HG02970 (cell line): ENCODE measurements around the gene RMDN3.

ENCODE experiments used
- ATAC-seq: cut with Tn5 transposase; IDR thresholded peaks from one replicate; pipeline ENCODE4 v1.9.1; 2021; ENCODE audit warnings: mild to moderate bottlenecking, moderate library complexity, moderate number of reproducible peaks; ENCODE audit not compliant: unreplicated experiment, low FRiP score

The RMDN3 gene

GRCh38 chr15:40773496-40773895 is 18.4 kb upstream of the RMDN3 start:
- ATAC-seq, result no peak

DNA sequence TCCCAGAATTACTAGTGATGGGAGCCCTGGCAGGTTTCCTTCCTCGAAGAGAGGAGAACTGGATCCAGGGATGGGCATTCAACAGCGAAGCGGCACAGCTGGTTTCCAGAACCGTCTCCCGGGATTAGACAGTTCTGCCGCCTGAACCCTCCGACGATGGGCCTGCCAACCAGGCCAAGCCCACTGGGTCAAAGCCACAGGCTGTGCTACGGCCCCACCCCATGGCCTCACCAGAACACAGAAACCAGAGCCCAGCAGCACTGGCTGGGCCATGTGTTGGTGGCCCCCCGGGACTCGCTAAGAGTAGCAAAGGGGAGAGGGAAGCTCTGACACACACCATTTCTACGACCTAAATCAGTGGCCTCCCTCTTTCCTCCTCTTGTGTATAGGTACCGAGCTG is 17.0 kb upstream of the RMDN3 start:
- ATAC-seq, result no peak

DNA sequence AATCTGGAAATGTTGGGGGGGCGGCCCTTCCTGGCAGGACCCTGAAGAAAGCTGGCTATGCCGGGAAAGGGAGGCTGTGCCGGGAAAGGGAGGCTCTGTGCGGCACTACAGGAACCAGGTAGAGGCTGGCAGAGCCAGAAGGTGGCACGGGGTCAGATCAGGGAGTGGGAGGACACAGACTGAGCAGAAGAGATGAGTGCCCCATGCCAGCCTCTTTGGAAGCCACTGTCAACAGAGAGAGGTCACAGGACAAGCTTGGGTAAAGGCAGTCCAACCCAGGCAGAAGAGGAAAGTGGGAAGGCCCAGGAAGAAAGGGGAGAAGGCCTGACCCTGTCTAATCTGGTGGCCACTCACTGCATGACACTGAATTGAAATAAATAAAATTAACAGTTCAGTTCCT is 16.2 kb upstream of the RMDN3 start:
- no peak for ATAC-seq

GRCh38 chr15:40770147-40770721 is 15.2 kb upstream of the RMDN3 start:
- no peak for ATAC-seq

GRCh38 chr15:40769274-40770146 is 14.5 kb upstream of the RMDN3 start, which contains the start of gene C15orf62:
Gene C15orf62 (plus strand): TSS chr15:40769980. CDS start chr15:40770496, 516 bp downstream.
- ATAC-seq, result no peak

- ATAC-seq, result no peak
These were observed 13.6 kb upstream of the RMDN3 start for GRCh38 chr15:40768521-40769273.

DNA sequence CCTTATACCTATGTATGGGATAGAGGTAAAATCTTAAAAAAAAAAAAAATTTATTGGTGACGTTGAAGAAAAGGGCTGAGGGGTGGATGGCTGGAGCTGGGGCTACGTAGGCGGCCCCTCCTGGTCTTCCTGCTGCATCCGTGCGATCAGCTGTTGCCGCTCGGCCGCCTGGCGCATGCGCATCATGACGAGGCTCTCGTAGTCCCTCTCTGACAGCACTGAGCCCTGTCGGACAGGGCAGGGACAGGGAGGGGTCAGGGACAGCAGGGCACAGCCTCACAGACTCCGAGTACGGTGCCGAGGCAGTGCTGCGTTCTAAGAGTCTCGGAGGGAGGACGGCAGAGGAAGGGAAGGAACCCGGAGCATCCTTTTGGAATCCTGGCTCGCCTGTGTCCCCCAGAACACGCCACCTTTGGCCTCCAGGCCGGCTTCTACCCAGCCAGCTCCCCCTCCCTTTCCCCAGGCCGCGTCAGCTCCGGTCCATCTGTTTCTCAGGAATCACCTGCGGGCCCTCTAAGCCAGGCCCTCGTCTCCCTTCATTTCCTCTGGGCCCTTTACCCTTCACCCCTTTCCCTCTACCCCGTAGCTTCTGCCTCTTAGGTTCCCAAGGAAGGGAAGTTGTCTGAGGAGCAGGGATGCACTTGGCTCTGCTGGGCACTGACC is 12.9 kb upstream of the RMDN3 start:
- no peak for ATAC-seq

DNA sequence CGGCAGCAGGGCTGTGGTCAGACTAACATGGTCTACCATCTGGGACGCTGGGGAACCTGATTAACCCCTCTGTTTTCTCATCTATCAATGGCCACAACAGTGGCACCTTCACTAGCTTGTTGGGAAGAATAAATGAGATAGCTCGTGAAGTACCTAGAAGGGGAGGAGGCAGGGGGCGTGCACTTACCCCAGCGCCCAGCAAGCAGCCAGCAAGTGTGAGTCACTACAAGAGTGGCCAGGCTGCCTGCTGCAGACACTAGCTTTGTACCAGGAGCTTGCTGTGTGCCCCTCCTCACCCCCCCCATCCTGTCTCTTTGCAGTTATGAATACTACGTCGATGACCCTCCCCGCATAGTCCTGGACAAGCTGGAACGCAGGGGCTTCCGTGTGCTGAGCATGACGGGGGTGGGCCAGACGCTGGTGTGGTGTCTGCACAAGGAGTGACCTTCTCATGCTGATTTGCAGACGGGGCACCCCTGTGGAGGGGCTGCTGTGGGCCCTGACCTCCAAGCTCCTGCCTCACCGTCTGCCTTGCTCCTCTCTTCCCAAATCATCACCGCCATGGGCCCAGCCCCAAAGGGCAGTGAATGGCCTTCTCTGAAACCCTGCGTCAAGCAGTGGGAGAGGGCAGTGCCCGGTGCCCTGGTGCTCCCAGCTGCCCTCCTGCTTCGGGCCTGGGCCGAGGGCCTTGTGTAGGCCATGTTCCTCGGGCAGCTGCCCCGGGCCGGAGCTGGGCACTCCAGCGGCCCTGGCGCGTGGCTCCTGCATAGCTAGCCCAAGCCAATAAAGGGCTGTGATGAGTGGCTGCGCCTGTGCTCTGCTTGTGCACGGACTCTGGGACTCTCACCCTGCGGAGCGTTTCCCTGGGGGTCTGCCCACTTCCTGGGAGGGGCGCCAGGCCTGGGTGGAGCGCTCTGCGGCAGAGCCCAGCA is 12.1 kb upstream of the RMDN3 start:
- ATAC-seq, result no peak

DNA sequence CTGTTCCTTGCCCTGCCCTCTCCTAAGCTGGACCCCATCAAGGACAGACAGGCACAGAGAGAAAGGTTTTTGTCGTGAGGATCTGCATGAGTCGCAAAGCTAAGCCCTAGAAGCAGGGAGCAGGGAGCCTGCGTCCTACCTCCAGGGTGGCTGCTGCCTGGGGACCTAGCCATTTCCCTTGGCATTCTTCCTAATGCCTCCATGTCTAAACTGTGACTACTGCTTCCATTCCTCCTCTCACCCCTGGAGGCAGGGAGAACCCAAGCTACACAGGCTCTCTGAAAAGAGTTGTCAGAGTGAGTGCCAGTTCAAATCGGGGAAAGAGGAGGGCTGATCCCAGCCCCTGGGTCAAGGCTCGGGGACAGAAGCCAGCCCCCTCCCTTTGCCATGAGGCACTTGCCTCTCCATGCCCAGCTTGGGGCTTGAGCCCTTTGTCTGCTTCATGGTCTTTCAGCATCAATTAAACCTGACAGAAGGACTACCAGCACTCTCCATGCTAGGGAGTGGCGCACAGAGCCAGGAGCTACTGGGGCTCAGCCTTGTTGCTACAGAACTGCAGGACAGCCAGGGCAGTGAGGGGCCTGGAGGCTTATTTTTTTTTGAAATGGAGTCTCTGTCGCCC is 11.3 kb upstream of the RMDN3 start:
- no peak for ATAC-seq

- ATAC-seq, result no peak
These were observed 9.6 kb upstream of the RMDN3 start for GRCh38 chr15:40764629-40765103.

- ATAC-seq, result peak; percentile 51
These were observed 9.0 kb upstream of the RMDN3 start, which contains the start of gene GCHFR for GRCh38 chr15:40763801-40764628. Gene GCHFR (plus strand): TSS chr15:40764068. CDS start chr15:40764181, 113 bp downstream.

DNA sequence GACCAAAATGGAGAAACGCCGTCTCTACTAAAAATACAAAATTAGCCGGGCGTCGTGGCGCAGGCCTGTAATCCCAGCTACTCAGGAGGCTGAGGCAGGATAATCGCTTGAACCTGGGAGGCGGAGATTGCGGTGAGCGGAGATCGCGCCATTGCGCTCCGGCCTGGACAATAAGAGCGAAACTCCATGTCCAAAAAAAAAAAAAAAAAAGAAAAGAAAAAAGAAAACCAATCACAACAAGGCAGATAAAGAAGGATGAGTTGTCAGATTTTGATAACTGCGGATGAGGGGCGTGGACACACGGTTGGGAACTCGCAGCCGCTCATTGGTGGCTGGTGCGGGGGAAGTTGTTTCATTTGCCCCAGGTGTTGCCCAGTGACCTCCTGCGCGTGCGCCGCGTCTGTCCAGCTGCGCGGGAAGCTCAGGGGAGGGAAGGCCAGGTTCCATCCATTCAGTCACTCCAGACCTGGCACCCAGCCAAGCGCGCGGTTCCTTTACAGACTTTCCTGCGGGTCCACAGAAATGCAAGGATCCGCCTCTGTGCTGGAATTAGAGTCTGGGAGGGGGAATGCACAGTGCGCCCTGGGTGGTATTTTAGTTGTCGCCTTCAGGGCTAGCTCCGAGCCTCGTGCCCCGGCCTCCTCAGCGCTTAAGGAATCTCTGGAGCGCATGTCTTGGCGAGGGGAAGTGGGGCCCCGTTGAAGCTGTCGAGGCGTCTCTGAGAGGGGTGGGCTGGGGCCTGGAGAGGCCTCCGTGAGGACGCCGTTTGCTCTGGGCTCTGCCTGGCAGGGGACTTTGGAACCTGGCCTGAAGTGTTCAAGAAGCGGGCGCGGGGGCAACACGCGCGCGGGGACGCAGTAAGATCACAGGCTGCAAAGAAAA is 8.1 kb upstream of the RMDN3 start:
- ATAC-seq, result peak; percentile 3

- no peak for ATAC-seq
These were observed 4.9 kb upstream of the RMDN3 start for GRCh38 chr15:40759961-40760360.

GRCh38 chr15:40756938-40757337 is 1.9 kb upstream of the RMDN3 start:
- ATAC-seq, result no peak

DNA sequence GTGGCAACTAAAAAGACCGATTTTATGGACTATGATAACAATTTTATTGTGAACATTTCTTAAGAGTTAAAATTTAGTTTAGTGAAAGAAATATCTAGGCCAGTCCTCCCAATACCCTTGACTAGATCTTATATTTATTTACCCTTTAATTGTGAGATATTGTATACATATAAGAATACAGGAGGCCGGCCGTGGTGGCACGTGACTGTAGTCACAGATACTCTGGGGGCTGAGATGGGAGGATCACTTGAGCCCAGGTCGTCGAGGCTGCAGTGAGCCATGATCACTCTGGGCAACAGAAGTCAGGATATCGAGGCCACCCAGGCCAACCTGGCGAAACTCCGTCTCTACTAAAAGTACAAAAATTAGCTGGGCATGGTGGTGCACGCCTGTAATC is 756 bp upstream of the RMDN3 start:
- no peak for ATAC-seq

DNA sequence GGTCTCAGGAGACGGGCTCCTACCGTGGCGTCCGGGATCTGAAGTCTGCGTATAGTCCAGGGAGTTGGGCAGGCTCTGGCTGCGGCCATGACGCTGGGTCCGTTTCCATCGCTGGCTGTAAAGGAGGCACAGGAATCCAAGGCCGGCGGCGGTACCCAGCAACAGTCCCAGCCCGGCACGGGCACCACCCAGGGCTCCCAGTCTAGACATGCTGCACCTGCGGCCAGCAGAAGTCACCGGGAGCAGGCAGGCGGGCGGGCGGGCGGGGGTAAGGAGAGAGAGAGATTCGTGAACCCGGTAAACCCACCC is 526 bp downstream of the RMDN3 start:
- no peak for ATAC-seq

- ATAC-seq, result no peak
These were observed 3.3 kb downstream of the RMDN3 start for GRCh38 chr15:40751745-40752144.
